HG02943 (cell line): ENCODE data around the gene PLEKHF1.
"Not testable (repeated sequence)": the region's sequence is repeated elsewhere in the genome, so short reads cannot be mapped to it uniquely, and the experiment has no call there.

Source experiments
- ATAC-seq: cut with Tn5 transposase; IDR thresholded peaks from one replicate; pipeline ENCODE4 v1.9.1; 2021; ENCODE audit warnings: mild to moderate bottlenecking, low read depth, moderate library complexity; ENCODE audit not compliant: unreplicated experiment

PLEKHF1 gene

GRCh38 chr19:29695765-29696564, 30.7 kb downstream of the PLEKHF1 start:
- no peak for ATAC-seq

- ATAC-seq: no peak
Measured at GRCh38 chr19:29696565-29696846, 31.2 kb downstream of the PLEKHF1 start.

GRCh38 chr19:29697523-29698261, 32.4 kb downstream of the PLEKHF1 start:
- no peak for ATAC-seq

GRCh38 chr19:29699861-29700260, 34.6 kb downstream of the PLEKHF1 start:
- ATAC-seq: no peak

GRCh38 chr19:29700498-29700897, 35.2 kb downstream of the PLEKHF1 start:
- no peak for ATAC-seq

GRCh38 chr19:29702161-29702962, 37.1 kb downstream of the PLEKHF1 start:
- no peak for ATAC-seq

GRCh38 chr19:29702963-29703320, 37.7 kb downstream of the PLEKHF1 start:
- no peak for ATAC-seq

GRCh38 chr19:29704562-29705558, 39.6 kb downstream of the PLEKHF1 start:
- no peak for ATAC-seq

GRCh38 chr19:29705706-29706105, 40.4 kb downstream of the PLEKHF1 start:
- no peak for ATAC-seq

- ATAC-seq: no peak
Measured at GRCh38 chr19:29706635-29707034, 41.4 kb downstream of the PLEKHF1 start.

GRCh38 chr19:29708554-29709439, 43.5 kb downstream of the PLEKHF1 start:
- no peak for ATAC-seq

GRCh38 chr19:29709440-29709798, 44.2 kb downstream of the PLEKHF1 start:
- ATAC-seq: not testable (repeated sequence)

- ATAC-seq: no peak
Measured at GRCh38 chr19:29711584-29712132, 46.4 kb downstream of the PLEKHF1 start.

- ATAC-seq: no peak
Measured at GRCh38 chr19:29712744-29713516, 47.7 kb downstream of the PLEKHF1 start.

GRCh38 chr19:29714371-29714952, 49.2 kb downstream of the PLEKHF1 start:
- no peak for ATAC-seq

- ATAC-seq: peak; percentile 60
Measured at GRCh38 chr19:29714953-29715700, 49.9 kb downstream of the PLEKHF1 start, which contains the start of gene C19orf12. C19orf12 (minus strand) TSS chr19:29715261; CDS start chr19:29708413, 6,848 bp downstream.
